KMS-11 (cell line): Measurements from ENCODE around the gene PFDN5.

Experiments used
- H2AFZ ChIP-seq: fragments of 200-600 bp; sonication (generic); 2 replicates; pipeline ENCODE4 v1.6.1; 2016; ENCODE audit warnings: antibody characterized with exemption, mixed run types, low read depth
- H3K27ac ChIP-seq: fragments of 200-600 bp; sonication (generic); 2 replicates; pipeline ENCODE4 v1.6.1; 2016; ENCODE audit warnings: mild to moderate bottlenecking, mixed run types
- H3K27me3 ChIP-seq: fragments of 200-600 bp; sonication (generic); 2 replicates; pipeline ENCODE4 v1.6.1; 2017; ENCODE audit warnings: mild to moderate bottlenecking, low read depth, mixed run types, moderate library complexity; ENCODE audit not compliant: insufficient read depth
- H3K36me3 ChIP-seq: fragments of 200-600 bp; sonication (generic); 2 replicates; pipeline ENCODE4 v1.6.1; 2017; ENCODE audit warnings: mild to moderate bottlenecking, mixed run types; ENCODE audit not compliant: insufficient read depth
- H3K4me1 ChIP-seq: fragments of 200-600 bp; sonication (generic); 2 replicates; pipeline ENCODE4 v1.6.1; 2016; ENCODE audit warnings: mild to moderate bottlenecking, low read depth, mixed run types; ENCODE audit not compliant: poor library complexity, severe bottlenecking
- H3K4me2 ChIP-seq: fragments of 200-600 bp; sonication (generic); 2 replicates; pipeline ENCODE4 v1.7.0; 2016; ENCODE audit warnings: mild to moderate bottlenecking, mixed run types
- H3K4me3 ChIP-seq: fragments of 200-600 bp; sonication (generic); IDR thresholded peaks from 2 replicates; pipeline ENCODE4 v1.6.1; 2017; ENCODE audit warnings: low read depth, low read length, mixed read lengths; ENCODE audit not compliant: insufficient read depth
- H3K79me2 ChIP-seq: fragments of 200-600 bp; sonication (generic); 2 replicates; pipeline ENCODE4 v1.6.1; 2016; ENCODE audit warnings: low read depth, mixed run types; ENCODE audit not compliant: insufficient read depth
- H3K9ac ChIP-seq: fragments of 200-600 bp; sonication (generic); 2 replicates; pipeline ENCODE4 v1.6.1; 2016; ENCODE audit warnings: mild to moderate bottlenecking, mixed run types
- H4K20me1 ChIP-seq: fragments of 200-600 bp; sonication (generic); 2 replicates; pipeline ENCODE4 v1.6.1; 2016; ENCODE audit warnings: mild to moderate bottlenecking, mixed run types; ENCODE audit not compliant: insufficient read depth
- CTCF ChIP-seq: fragments of 200-600 bp; sonication (generic); conservative IDR thresholded peaks from 2 replicates; pipeline ENCODE4 v1.6.1; 2017; ENCODE audit warnings: low read depth, mild to moderate bottlenecking, antibody characterized with exemption, low read length, moderate library complexity, mixed read lengths

The PFDN5 gene

DNA sequence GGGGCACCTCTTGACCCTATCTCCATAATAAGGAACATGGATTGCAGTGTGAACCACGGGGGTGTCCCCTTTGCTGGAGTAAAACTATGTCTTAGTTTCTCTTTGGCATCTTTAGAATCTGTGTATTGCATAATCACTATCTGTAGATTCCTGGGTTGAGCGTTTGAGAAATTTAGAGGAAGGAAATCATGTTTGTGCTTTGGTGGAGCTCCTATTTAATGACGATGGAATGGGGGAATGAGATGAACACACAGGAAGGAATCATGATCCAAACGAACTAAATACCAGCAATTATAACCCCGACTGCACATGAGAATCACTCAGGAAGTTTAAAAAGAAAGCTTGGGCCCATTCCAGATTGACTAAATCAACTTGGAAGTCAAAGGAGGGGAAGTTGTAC is 2.8 kb downstream of the PFDN5 start:
- H3K36me3 ChIP-seq, result peaks cover 12% of the 10 kb centered on the region; the same call in 1 of the 2 replicates
- peaks cover 60% of the 10 kb centered on the region for H3K79me2 ChIP-seq
- H4K20me1 ChIP-seq, result no peaks in the 10 kb centered on the region
- H2AFZ ChIP-seq, result no peak overlapping the region
- TF ChIP-seq CTCF, result no peak
- no peak overlapping the region for H3K4me3 ChIP-seq
- no peak overlapping the region for H3K9ac ChIP-seq
- H3K4me1 ChIP-seq, result peaks cover 74% of the 10 kb centered on the region
- no peaks in the 10 kb centered on the region for H3K27me3 ChIP-seq
- peak overlapping the region; percentile 94; the same call in 1 of the 2 replicates for H3K4me2 ChIP-seq
- peak overlapping the region; percentile 70; the same call in 1 of the 2 replicates for H3K27ac ChIP-seq

GRCh38 chr12:53299101-53299453 is 3.7 kb downstream of the PFDN5 start:
- Histone ChIP-seq H3K9ac (peak overlapping the region; percentile 77; the same call in 1 of the 2 replicates), H3K36me3 (peaks cover 12% of the 10 kb centered on the region; the same call in 1 of the 2 replicates), H3K4me2 (peak overlapping the region; percentile 94), H3K27ac (peak overlapping the region; percentile 70), H2AFZ (no peak overlapping the region), H4K20me1 (no peaks in the 10 kb centered on the region), H3K4me1 (peaks cover 79% of the 10 kb centered on the region), H3K27me3 (no peaks in the 10 kb centered on the region), H3K79me2 (peaks cover 65% of the 10 kb centered on the region), H3K4me3 (no peak overlapping the region)
- no peak for TF ChIP-seq CTCF

GRCh38 chr12:53299454-53300180 is 4.3 kb downstream of the PFDN5 start, which contains the start of gene MYG1:
Gene MYG1 (plus strand): TSS chr12:53299695. CDS start chr12:53299738, 43 bp downstream.
- TF ChIP-seq CTCF, result peak; percentile 35; the same call in 1 of the 2 replicates
- Histone ChIP-seq H4K20me1 (no peaks in the 10 kb centered on the region), H3K27me3 (no peaks in the 10 kb centered on the region), H3K27ac (peak within 1 kb of the TSS; percentile 70), H3K79me2 (peaks cover 65% of the 10 kb centered on the region), H3K4me3 (peak within 1 kb of the TSS; percentile 83), H3K9ac (peak within 1 kb of the TSS; percentile 77), H2AFZ (peak within 1 kb of the TSS; percentile 62), H3K36me3 (peaks cover 12% of the 10 kb centered on the region; the same call in 1 of the 2 replicates), H3K4me2 (peak within 1 kb of the TSS; percentile 94), H3K4me1 (peaks cover 75% of the 10 kb centered on the region)

GRCh38 chr12:53300187-53300586 is 4.8 kb downstream of the PFDN5 start:
- no peaks in the 10 kb centered on the region for H3K27me3 ChIP-seq
- peaks cover 12% of the 10 kb centered on the region; the same call in 1 of the 2 replicates for H3K36me3 ChIP-seq
- H3K27ac ChIP-seq, result peak overlapping the region; percentile 70
- H2AFZ ChIP-seq, result peak overlapping the region; percentile 62
- peaks cover 69% of the 10 kb centered on the region for H3K4me1 ChIP-seq
- no peak for TF ChIP-seq CTCF
- peak overlapping the region; percentile 83 for H3K4me3 ChIP-seq
- no peaks in the 10 kb centered on the region for H4K20me1 ChIP-seq
- H3K9ac ChIP-seq, result peak overlapping the region; percentile 77
- H3K79me2 ChIP-seq, result peaks cover 65% of the 10 kb centered on the region
- peak overlapping the region; percentile 94 for H3K4me2 ChIP-seq
